HCT116 (cell line): ENCODE data around the gene PLCE1. TPM values are rescaled to one million over a fixed set of nuclear protein-coding genes. Genes with fewer than 3 reads are reported as not detected.

ENCODE experiments used
- ATAC-seq: fragments of 200-7000 bp; cut with Tn5 transposase; 2 replicates; pipeline ENCODE4 v1.9.1; 2020; ENCODE audit warnings: mild to moderate bottlenecking, moderate library complexity
- BruUV-seq: library from RNA; stranded (reverse); fragments of 400-500 nt; replicated peaks from 2 replicates; lab custom pipeline; 2021; lab: Mats Ljungman, UMichigan
- CTCF ChIA-PET: fragments of 300-600 bp; sonication (Branson Sonifier 250); formaldehyde crosslinking; loops from one replicate; lab custom pipeline; 2021; ENCODE audit warnings: antibody characterized with exemption; lab: Charles Lee
- POLR2A ChIA-PET: fragments of 300-600, 350-600 bp; sonication (Branson Sonifier 250); formaldehyde crosslinking; loops from one replicate; lab custom pipeline; 2021; ENCODE audit warnings: antibody characterized with exemption; lab: Charles Lee
- RAD21 ChIA-PET, 2 experiments: fragments of 300-600 bp; sonication (Branson Sonifier 250); formaldehyde crosslinking; loops; one replicate each; lab custom pipeline; 2023; ENCODE audit warnings: low total read pairs in 2 of 2; ENCODE audit not compliant: uncharacterized antibody in 2 of 2, unreplicated experiment in 2 of 2, low non-redundant PET in 1 of 2; lab: Charles Lee
- DNase-seq: peaks from one replicate; pipeline ENCODE4 v3.0.0-alpha.2; 2010; ENCODE audit warnings: low read depth, low spot score
- H2AFZ ChIP-seq: fragments of 200-600 bp; shearing (Covaris generic), sonication (generic); 2 replicates; pipeline ENCODE4 v1.6.1; 2017; ENCODE audit warnings: low read depth, mixed run types, mixed read lengths, antibody characterized with exemption, low read length; ENCODE audit not compliant: poor library complexity, severe bottlenecking
- H3K27ac ChIP-seq: 2 replicates; pipeline ENCODE4 v1.5.1; 2012; ENCODE audit warnings: low read depth, low read length
- H3K27me3 ChIP-seq: fragments of 200-600 bp; sonication (generic); 2 replicates; pipeline ENCODE4 v1.6.1; 2016; ENCODE audit warnings: mixed run types, low read length, mixed read lengths; ENCODE audit not compliant: insufficient read depth
- H3K36me3 ChIP-seq, 2 experiments: fragments of 200-500 bp in 1 of 2; fragments of 200-600 bp in 1 of 2; sonication (Bioruptor generic) in 1 of 2; sonication (generic) in 1 of 2; 2 replicates each; pipeline versions ENCODE4 v1.5.1 to v1.6.1; 2014 to 2016; ENCODE audit warnings: low read length in 2 of 2, inconsistent platforms in 1 of 2, mixed read lengths in 1 of 2, mixed run types in 1 of 2; ENCODE audit not compliant: insufficient read depth in 2 of 2, control insufficient read depth in 1 of 2
- H3K4me1 ChIP-seq, 2 experiments: fragments of 200-600 bp in 1 of 2; sonication (generic) in 1 of 2; 2 replicates each; pipeline versions ENCODE4 v1.5.1 to v1.6.1; 2012 to 2017; ENCODE audit warnings: low read length in 2 of 2, inconsistent platforms in 1 of 2, mild to moderate bottlenecking in 1 of 2, mixed read lengths in 1 of 2, mixed run types in 1 of 2, moderate library complexity in 1 of 2; ENCODE audit not compliant: insufficient read depth in 2 of 2, control insufficient read depth in 1 of 2
- H3K4me2 ChIP-seq: fragments of 200-600 bp; sonication (generic); 2 replicates; pipeline ENCODE4 v1.6.1; 2017; ENCODE audit warnings: mixed run types, low read length, mixed read lengths
- H3K4me3 ChIP-seq, 2 experiments: fragments of 200-600 bp in 1 of 2; sonication (generic) in 1 of 2; replicated peaks in 1 of 2; 2 replicates each; pipeline ENCODE4 v1.5.1; 2011 to 2016; ENCODE audit warnings: low read length in 2 of 2, control low read depth in 1 of 2, low read depth in 1 of 2, mild to moderate bottlenecking in 1 of 2, mixed read lengths in 1 of 2, mixed run types in 1 of 2
- H3K79me2 ChIP-seq: fragments of 200-600 bp; sonication (generic); 2 replicates; pipeline ENCODE4 v1.6.1; 2017; ENCODE audit warnings: mild to moderate bottlenecking, mixed run types, low read length, moderate library complexity, mixed read lengths; ENCODE audit not compliant: insufficient read depth
- H3K9ac ChIP-seq: fragments of 200-600 bp; sonication (generic); 2 replicates; pipeline ENCODE4 v1.6.1; 2016; ENCODE audit warnings: low read length, mixed read lengths
- H3K9me2 ChIP-seq: fragments of 200-600 bp; sonication (generic), shearing (Covaris generic); 2 replicates; pipeline ENCODE4 v1.6.1; 2017; ENCODE audit warnings: mixed run types, mild to moderate bottlenecking, moderate library complexity; ENCODE audit not compliant: insufficient read depth
- H3K9me3 ChIP-seq, 2 experiments: fragments of 200-500 bp in 1 of 2; fragments of 200-600 bp in 1 of 2; sonication (Bioruptor generic) in 1 of 2; sonication (generic) in 1 of 2; 2 replicates each; pipeline ENCODE4 v1.6.1; 2014 to 2017; ENCODE audit warnings: low read length in 2 of 2, mixed read lengths in 2 of 2, inconsistent platforms in 1 of 2, low read depth in 1 of 2, mild to moderate bottlenecking in 1 of 2, mixed run types in 1 of 2, moderate library complexity in 1 of 2; ENCODE audit not compliant: control insufficient read depth in 1 of 2, insufficient read depth in 1 of 2
- H4K20me1 ChIP-seq: fragments of 200-600 bp; sonication (generic), shearing (Covaris generic); 2 replicates; pipeline ENCODE4 v1.6.1; 2017; ENCODE audit warnings: mixed run types, mild to moderate bottlenecking, moderate library complexity; ENCODE audit not compliant: insufficient read depth
- ATF3 ChIP-seq: IDR thresholded peaks from 2 replicates; pipeline ENCODE4 v1.6.1; 2012
- CBX3 ChIP-seq: IDR thresholded peaks from 2 replicates; pipeline ENCODE4 v1.6.1; 2012; ENCODE audit warnings: low read depth
- CEBPB ChIP-seq: IDR thresholded peaks from 2 replicates; pipeline ENCODE4 v1.6.1; 2012; ENCODE audit warnings: low read depth
- EGR1 ChIP-seq: IDR thresholded peaks from 2 replicates; pipeline ENCODE4 v1.6.1; 2012; ENCODE audit warnings: low read depth
- ELF1 ChIP-seq: IDR thresholded peaks from 2 replicates; pipeline ENCODE4 v1.6.1; 2012; ENCODE audit warnings: low read depth, borderline replicate concordance
- EZH2 ChIP-seq: fragments of 200-600 bp; sonication (generic); IDR thresholded peaks from 2 replicates; pipeline ENCODE4 v1.6.1; 2017; ENCODE audit warnings: antibody characterized with exemption, mixed run types
- EZH2phosphoT487 ChIP-seq: fragments of 200-600 bp; IDR thresholded peaks from 2 replicates; pipeline ENCODE4 v1.6.1; 2018; ENCODE audit warnings: antibody characterized with exemption, borderline replicate concordance
- JUND ChIP-seq: IDR thresholded peaks from 2 replicates; pipeline ENCODE4 v1.6.1; 2012
- MAX ChIP-seq: IDR thresholded peaks from 2 replicates; pipeline ENCODE4 v1.6.1; 2012
- POLR2A ChIP-seq: IDR thresholded peaks from 2 replicates; pipeline ENCODE4 v1.7.0; 2011; ENCODE audit warnings: borderline replicate concordance; ENCODE audit not compliant: insufficient read depth, insufficient read length; ENCODE audit errors: extremely low read depth
- POLR2AphosphoS5 ChIP-seq: IDR thresholded peaks from 2 replicates; pipeline ENCODE4 v1.6.1; 2011; ENCODE audit warnings: mild to moderate bottlenecking, low read depth, low read length, moderate library complexity
- REST ChIP-seq: IDR thresholded peaks from 2 replicates; pipeline ENCODE4 v1.6.1; 2012; ENCODE audit warnings: low read depth
- SIN3A ChIP-seq: IDR thresholded peaks from 2 replicates; pipeline ENCODE4 v1.6.1; 2012; ENCODE audit warnings: low read depth
- SP1 ChIP-seq: IDR thresholded peaks from 2 replicates; pipeline ENCODE4 v1.6.1; 2012; ENCODE audit warnings: low read depth
- SRF ChIP-seq: IDR thresholded peaks from 2 replicates; pipeline ENCODE4 v1.6.1; 2012; ENCODE audit warnings: low read depth
- TCF7L2 ChIP-seq: IDR thresholded peaks from 2 replicates; pipeline ENCODE4 v1.7.0; 2011; ENCODE audit warnings: borderline replicate concordance, inconsistent platforms; ENCODE audit not compliant: insufficient read depth, insufficient read length; ENCODE audit errors: extremely low read depth
- YY1 ChIP-seq: IDR thresholded peaks from 2 replicates; pipeline ENCODE4 v1.6.1; 2011; ENCODE audit warnings: low read length, low read depth, moderate library complexity, mild to moderate bottlenecking; ENCODE audit not compliant: insufficient replicate concordance; ENCODE audit errors: extremely low read depth
- ZBTB33 ChIP-seq: IDR thresholded peaks from 2 replicates; pipeline ENCODE4 v1.6.1; 2011; ENCODE audit warnings: mild to moderate bottlenecking, low read length, moderate library complexity; ENCODE audit not compliant: insufficient replicate concordance; ENCODE audit errors: extremely low read depth
- ZFX ChIP-seq: fragments of 450-650 bp; IDR thresholded peaks from 2 replicates; pipeline ENCODE4 v1.6.1; 2017
- ZNF274 ChIP-seq: fragments of 200-500 bp; sonication (Bioruptor generic); IDR thresholded peaks from 2 replicates; pipeline ENCODE4 v1.6.1; 2014; ENCODE audit warnings: mild to moderate bottlenecking, low read depth, low read length, inconsistent platforms
- intact Hi-C: fragments of 100-400 bp; cut with micrococcal nuclease; formaldehyde crosslinking; loops from 2 replicates; pipeline ENCODE4 v1.10.0; 2022
- total RNA-seq: library from RNA; stranded (reverse); gene quantifications from one replicate; pipeline ENCODE4 v1.2.1, GENCODE V29; 2021; ENCODE audit not compliant: unreplicated experiment

The PLCE1 gene
- total RNA-seq, 1 experiment from 2014 or later = 2.5 TPM

DNA sequence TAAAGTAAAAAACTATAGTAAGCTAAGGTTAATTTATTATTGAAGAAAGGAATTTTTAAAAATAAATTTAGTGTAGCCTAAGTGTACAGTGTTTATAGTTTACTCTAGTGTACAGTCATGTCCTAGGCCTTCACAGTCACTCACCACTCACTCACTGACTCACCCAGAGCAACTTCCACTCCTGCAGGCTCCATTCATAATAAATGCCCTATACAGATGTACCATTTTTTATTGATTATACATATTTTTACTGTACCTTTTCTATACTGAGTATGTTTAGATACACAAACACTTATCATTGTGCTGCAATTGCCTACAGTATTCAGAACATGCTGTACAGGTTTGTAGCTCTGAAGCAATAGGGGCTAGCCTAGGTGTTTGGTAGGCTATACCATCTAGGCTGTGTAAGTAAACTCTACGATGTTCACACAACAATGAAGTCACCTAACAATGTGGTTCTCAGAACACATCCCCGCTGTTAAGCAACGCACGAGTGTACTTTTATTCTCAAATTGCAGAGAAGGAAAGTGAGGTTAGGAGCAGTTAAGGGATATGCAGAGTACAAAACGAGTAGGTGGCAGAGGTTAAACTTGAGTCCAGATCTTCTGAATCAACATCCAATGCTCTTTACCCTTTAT lies 38.9 kb upstream of the PLCE1 start (continued):
- TF ChIP-seq ATF3 (no peak), EZH2phosphoT487 (no peak)

GRCh38 chr10:93958834-93959233 lies 34.9 kb upstream of the PLCE1 start:
- no peak overlapping the region for H3K4me2 ChIP-seq
- no TSS peak for BruUV-seq
- no peak overlapping the region for H3K4me3 ChIP-seq
- H3K9me3 ChIP-seq = no peaks in the 10 kb centered on the region
- H3K27me3 ChIP-seq = no peaks in the 10 kb centered on the region
- DNase-seq (no peak), ATAC-seq (no peak)
- H3K9ac ChIP-seq = no peak overlapping the region
- POLR2A ChIA-PET = no interaction called here
- no peaks in the 10 kb centered on the region for H3K79me2 ChIP-seq
- no peaks in the 10 kb centered on the region; a peak in 1 of 4 replicates for H3K4me1 ChIP-seq
- H3K27ac ChIP-seq = no peak overlapping the region
- no peaks in the 10 kb centered on the region for H3K9me2 ChIP-seq
- H2AFZ ChIP-seq = no peak overlapping the region
- no peaks in the 10 kb centered on the region for H3K36me3 ChIP-seq
- RAD21 ChIA-PET = no interaction called here
- no peaks in the 10 kb centered on the region for H4K20me1 ChIP-seq
- CTCF ChIA-PET = no interaction called here
- intact Hi-C loops = no loop called here
- TF ChIP-seq REST = no peak
- TF ChIP-seq YY1 = no peak
- no peak for TF ChIP-seq SRF
- no peak for TF ChIP-seq CEBPB
- no peak for TF ChIP-seq MAX
- TF ChIP-seq TCF7L2 = no peak
- TF ChIP-seq EGR1 = no peak
- no peak for TF ChIP-seq POLR2AphosphoS5
- no peak for TF ChIP-seq EZH2
- no peak for TF ChIP-seq SIN3A
- TF ChIP-seq SP1 = no peak
- TF ChIP-seq POLR2A = no peak
- no peak for TF ChIP-seq JUND
- TF ChIP-seq ATF3 = no peak
- TF ChIP-seq CBX3 = no peak
- TF ChIP-seq ELF1 = no peak
- no peak for TF ChIP-seq ZFX
- TF ChIP-seq ZNF274 = no peak
- TF ChIP-seq ZBTB33 = no peak
